Mesenchymal stem cell (in vitro differentiated cells and primary cell): ENCODE measurements around the gene HERC2.
"Not testable (repeated sequence)": the region's sequence is repeated elsewhere in the genome, so short reads cannot be mapped to it uniquely, and the experiment has no call there.

ENCODE experiments used
- DNase-seq: peaks from one replicate; pipeline ENCODE4 v3.0.0-alpha.2; 2013
- H2AFZ ChIP-seq: one replicate; pipeline ENCODE4 v1.6.1; 2013; ENCODE audit warnings: low read depth, mild to moderate bottlenecking, control low read depth, inconsistent platforms, low read length, moderate library complexity
- H2AK5ac ChIP-seq: 2 replicates; pipeline ENCODE4 v1.6.1; 2013; ENCODE audit warnings: low read length, moderate library complexity, mild to moderate bottlenecking, inconsistent platforms; ENCODE audit not compliant: severe bottlenecking
- H2BK120ac ChIP-seq: one replicate; pipeline ENCODE4 v1.6.1; 2013; ENCODE audit warnings: low read depth, mild to moderate bottlenecking, inconsistent platforms, low read length, moderate library complexity
- H2BK12ac ChIP-seq, 2 experiments: one replicate each; pipeline ENCODE4 v1.6.1; 2013; ENCODE audit warnings: inconsistent platforms in 2 of 2, low read length in 2 of 2, mild to moderate bottlenecking in 2 of 2, moderate library complexity in 2 of 2, control low read depth in 1 of 2
- H2BK15ac ChIP-seq: one replicate; pipeline ENCODE4 v1.6.1; 2013; ENCODE audit warnings: mild to moderate bottlenecking, low read depth, inconsistent platforms; ENCODE audit not compliant: poor library complexity, severe bottlenecking
- H2BK5ac ChIP-seq: 2 replicates; pipeline ENCODE4 v1.6.1; 2013; ENCODE audit warnings: low read depth, mild to moderate bottlenecking, low read length, control low read depth, inconsistent platforms; ENCODE audit not compliant: poor library complexity, severe bottlenecking
- H3K14ac ChIP-seq, 2 experiments: one replicate each; pipeline ENCODE4 v1.6.1; 2013; ENCODE audit warnings: inconsistent platforms in 2 of 2, low read length in 2 of 2, control low read depth in 1 of 2, mild to moderate bottlenecking in 1 of 2, moderate library complexity in 1 of 2
- H3K18ac ChIP-seq, 2 experiments: one replicate each; pipeline ENCODE4 v1.6.1; 2013; ENCODE audit warnings: inconsistent platforms in 2 of 2, low read length in 2 of 2, control low read depth in 1 of 2, low read depth in 1 of 2, mild to moderate bottlenecking in 1 of 2
- H3K23ac ChIP-seq, 2 experiments: one replicate each; pipeline ENCODE4 v1.6.1; 2013; ENCODE audit warnings: inconsistent platforms in 2 of 2, low read length in 2 of 2, mild to moderate bottlenecking in 2 of 2, moderate library complexity in 2 of 2, control low read depth in 1 of 2
- H3K27ac ChIP-seq: 2 replicates; pipeline ENCODE4 v1.5.1; 2013; ENCODE audit warnings: mild to moderate bottlenecking, moderate library complexity, low read length, control low read depth, inconsistent platforms; ENCODE audit not compliant: poor library complexity, severe bottlenecking
- H3K27me3 ChIP-seq, 2 experiments: 2 replicates each; pipeline versions ENCODE4 v1.6.1 to v1.7.0; 2013; ENCODE audit warnings: low read length in 2 of 2, mild to moderate bottlenecking in 2 of 2, moderate library complexity in 2 of 2, control low read depth in 1 of 2, inconsistent platforms in 1 of 2; ENCODE audit not compliant: control insufficient read depth in 1 of 2, insufficient read depth in 1 of 2
- H3K36me3 ChIP-seq, 2 experiments: 2 replicates each; pipeline versions ENCODE4 v1.6.1 to v1.7.0; 2013; ENCODE audit warnings: low read length in 2 of 2, control low read depth in 1 of 2, inconsistent platforms in 1 of 2, low read depth in 1 of 2, mild to moderate bottlenecking in 1 of 2; ENCODE audit not compliant: insufficient read depth in 2 of 2, control insufficient read depth in 1 of 2
- H3K4ac ChIP-seq, 2 experiments: one replicate each; pipeline ENCODE4 v1.6.1; 2013; ENCODE audit warnings: inconsistent platforms in 2 of 2, low read length in 2 of 2, mild to moderate bottlenecking in 2 of 2, moderate library complexity in 2 of 2, control low read depth in 1 of 2, low read depth in 1 of 2
- H3K4me1 ChIP-seq: 2 replicates; pipeline ENCODE4 v1.6.1; 2013; ENCODE audit warnings: low read depth, low read length, control low read depth; ENCODE audit not compliant: control insufficient read depth, insufficient read depth
- H3K4me2 ChIP-seq: 2 replicates; pipeline ENCODE4 v1.6.1; 2013; ENCODE audit warnings: low read length, mild to moderate bottlenecking, inconsistent platforms; ENCODE audit not compliant: poor library complexity, severe bottlenecking
- H3K4me3 ChIP-seq, 2 experiments: 2 replicates each; pipeline versions ENCODE4 v1.5.1 to v1.7.0; 2013; ENCODE audit warnings: low read length in 2 of 2, mild to moderate bottlenecking in 2 of 2, control low read depth in 1 of 2, low read depth in 1 of 2; ENCODE audit not compliant: insufficient read depth in 1 of 2
- H3K79me1 ChIP-seq: replicated peaks from 2 replicates; pipeline ENCODE4 v1.6.1; 2013; ENCODE audit warnings: mild to moderate bottlenecking, control low read depth, low read length, inconsistent platforms; ENCODE audit not compliant: poor library complexity, severe bottlenecking
- H3K9ac ChIP-seq: 2 replicates; pipeline ENCODE4 v1.7.0; 2013; ENCODE audit warnings: mild to moderate bottlenecking, low read length, moderate library complexity
- H3K9me3 ChIP-seq: 2 replicates; pipeline ENCODE4 v1.7.0; 2013; ENCODE audit warnings: mild to moderate bottlenecking, low read length; ENCODE audit not compliant: control insufficient read depth
- H4K8ac ChIP-seq: one replicate; pipeline ENCODE4 v1.6.1; 2013; ENCODE audit warnings: inconsistent platforms, mild to moderate bottlenecking, low read length, moderate library complexity
- H4K91ac ChIP-seq: one replicate; pipeline ENCODE4 v1.6.1; 2013; ENCODE audit warnings: mild to moderate bottlenecking, low read length, inconsistent platforms
- WGBS: methylation state at CpG from one replicate; pipeline ENCODE4 v1.1.7; 2013; ENCODE audit warnings: mixed read lengths; 5-methylcytosine and 5-hydroxymethylcytosine counted together

The HERC2 gene

DNA sequence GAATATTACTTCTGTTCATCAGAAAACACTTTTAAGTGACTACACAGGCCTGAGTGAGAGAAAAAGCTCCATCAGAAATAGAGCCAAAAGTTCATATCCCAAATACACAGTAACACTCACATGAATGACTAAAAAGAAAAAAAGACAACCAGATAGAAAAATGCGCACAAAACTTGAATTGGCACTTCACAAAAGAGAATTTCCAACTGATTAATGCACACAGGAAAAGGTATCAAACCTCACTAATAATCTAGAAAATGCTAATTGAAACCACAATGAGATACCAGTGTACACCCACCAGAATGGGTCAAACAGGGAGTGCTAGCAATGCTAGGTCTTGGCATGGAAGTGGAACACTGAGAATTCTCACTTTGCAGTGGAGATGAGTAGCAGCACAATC lies 78.6 kb downstream of the HERC2 start:
- no peaks in the 10 kb centered on the region for H3K27me3 ChIP-seq
- H3K36me3 ChIP-seq, result peaks cover 19 to 71% of the 10 kb centered on the region in 2 experiments
- no peak overlapping the region for H2BK120ac ChIP-seq
- no peak overlapping the region for H3K4ac ChIP-seq
- H2BK5ac ChIP-seq, result no peak overlapping the region
- no peak overlapping the region for H3K4me3 ChIP-seq
- H3K9me3 ChIP-seq, result no peaks in the 10 kb centered on the region
- H3K9ac ChIP-seq, result no peak overlapping the region
- H3K4me1 ChIP-seq, result no peaks in the 10 kb centered on the region
- no peak overlapping the region for H3K4me2 ChIP-seq
- no peak overlapping the region for H3K18ac ChIP-seq
- no peak overlapping the region for H2AK5ac ChIP-seq
- no peak overlapping the region for H4K8ac ChIP-seq
- H4K91ac ChIP-seq, result no peak overlapping the region
- peaks cover 12% of the 10 kb centered on the region for H3K79me1 ChIP-seq
- no peak overlapping the region for H3K23ac ChIP-seq
- no peak overlapping the region for H3K14ac ChIP-seq
- H2BK15ac ChIP-seq, result no peak overlapping the region
- WGBS, result 100% methylated on average over 1 of the region's 1 CpG
- no peak for DNase-seq
- no peak overlapping the region for H2BK12ac ChIP-seq
- no peak overlapping the region for H2AFZ ChIP-seq
- H3K27ac ChIP-seq, result no peak overlapping the region

GRCh38 chr15:28238296-28238695 lies 83.7 kb downstream of the HERC2 start:
- not testable (repeated sequence) for H3K4me2 ChIP-seq, H2BK5ac ChIP-seq, H3K4ac ChIP-seq, H3K27me3 ChIP-seq, H2BK15ac ChIP-seq, H3K79me1 ChIP-seq, H2AK5ac ChIP-seq, H3K14ac ChIP-seq, H4K8ac ChIP-seq, DNase-seq, H3K9ac ChIP-seq, H2BK12ac ChIP-seq, H3K9me3 ChIP-seq, H3K23ac ChIP-seq, H2BK120ac ChIP-seq, H2AFZ ChIP-seq, H3K27ac ChIP-seq, H3K18ac ChIP-seq, H3K4me3 ChIP-seq, H3K4me1 ChIP-seq, H4K91ac ChIP-seq
- H3K36me3 ChIP-seq, result peaks cover 6 to 48% of the 10 kb centered on the region in 2 experiments
- 83% methylated on average over 2 of the region's 4 CpGs for WGBS

GRCh38 chr15:28231743-28232142 lies 90.2 kb downstream of the HERC2 start:
- H2BK15ac ChIP-seq, H3K27ac ChIP-seq, H3K23ac ChIP-seq, H2AFZ ChIP-seq, H3K4ac ChIP-seq, H3K4me3 ChIP-seq, H3K79me1 ChIP-seq, H3K27me3 ChIP-seq, H2AK5ac ChIP-seq, H3K4me1 ChIP-seq, H2BK5ac ChIP-seq, H3K9me3 ChIP-seq, H3K18ac ChIP-seq, DNase-seq, H3K4me2 ChIP-seq, H4K91ac ChIP-seq, H3K9ac ChIP-seq, H2BK12ac ChIP-seq, H3K14ac ChIP-seq, H2BK120ac ChIP-seq, H4K8ac ChIP-seq: not testable (repeated sequence)
- peaks cover 14 to 57% of the 10 kb centered on the region in 2 experiments for H3K36me3 ChIP-seq
- WGBS, result 96% methylated on average over 5 of the region's 6 CpGs

DNA sequence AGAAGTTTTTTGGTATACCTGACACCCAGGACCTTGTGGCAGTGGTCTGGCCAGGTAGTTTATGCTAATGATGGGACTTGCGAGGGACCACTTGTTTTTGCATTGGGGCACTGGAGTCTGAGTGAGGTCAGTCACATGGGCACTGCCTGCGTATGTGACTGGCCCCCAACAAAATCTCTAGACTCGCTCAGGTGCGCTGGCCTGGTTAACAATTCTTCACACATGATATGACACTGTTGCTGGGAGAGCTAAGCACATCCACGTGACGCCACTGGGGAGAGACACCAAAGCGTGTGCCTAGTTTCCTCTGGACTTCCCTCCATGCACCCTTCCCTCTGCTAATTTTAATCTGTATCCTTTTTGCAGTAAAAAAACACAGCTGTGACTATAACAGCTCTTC lies 90.6 kb downstream of the HERC2 start:
- H3K4me1 ChIP-seq, H3K14ac ChIP-seq, H2AFZ ChIP-seq, H2BK5ac ChIP-seq, H3K9me3 ChIP-seq, H2BK15ac ChIP-seq, H3K4me2 ChIP-seq, H3K79me1 ChIP-seq, H3K4ac ChIP-seq, H3K27ac ChIP-seq, H3K9ac ChIP-seq, H2BK12ac ChIP-seq, DNase-seq, H3K4me3 ChIP-seq, H3K23ac ChIP-seq, H3K18ac ChIP-seq, H4K91ac ChIP-seq, H4K8ac ChIP-seq, H2AK5ac ChIP-seq, H2BK120ac ChIP-seq, H3K27me3 ChIP-seq: not testable (repeated sequence)
- H3K36me3 ChIP-seq, result peaks cover 14 to 61% of the 10 kb centered on the region in 2 experiments
- WGBS, result over 99% methylated on average over 6 of the region's 7 CpGs
